H1 (cell line): ENCODE data around the gene KCNQ1. TPM values are rescaled to one million over a fixed set of nuclear protein-coding genes. Genes with fewer than 3 reads are reported as not detected.

Experiments
- ASH2L ChIP-seq: fragments of 200-600, 300-600 bp; sonication (generic); IDR thresholded peaks from one replicate; pipeline ENCODE4 v1.7.1; 2017; ENCODE audit warnings: low read length
- CHD2 ChIP-seq: IDR thresholded peaks from 2 replicates; pipeline ENCODE4 v1.6.1; 2012; ENCODE audit warnings: low read length, improper control_type of control experiment
- CHD7 ChIP-seq: fragments of 300-600 bp; sonication (generic); IDR thresholded peaks from 2 replicates; pipeline ENCODE4 v1.7.1; 2012; ENCODE audit warnings: low read length, moderate library complexity, mild to moderate bottlenecking, inconsistent platforms; ENCODE audit not compliant: insufficient replicate concordance
- CTCF ChIP-seq, 3 experiments: IDR thresholded peaks; 1 replicate in 2 of 3; 2 replicates in 1 of 3; pipeline versions ENCODE4 v1.5.1 to v1.6.1; 2011; ENCODE audit warnings: low read length in 3 of 3, mild to moderate bottlenecking in 3 of 3, inconsistent platforms in 2 of 3, low read depth in 1 of 3, moderate library complexity in 1 of 3; ENCODE audit not compliant: insufficient read depth in 1 of 3; ENCODE audit errors: control extremely low read depth in 1 of 3
- EP300 ChIP-seq, 2 experiments: IDR thresholded peaks; 1 replicate in 1 of 2; 2 replicates in 1 of 2; pipeline ENCODE4 v1.6.1; 2011 to 2012; ENCODE audit warnings: low read depth in 2 of 2, low read length in 2 of 2, mild to moderate bottlenecking in 2 of 2, borderline replicate concordance in 1 of 2, inconsistent platforms in 1 of 2, moderate library complexity in 1 of 2
- GTF2F1 ChIP-seq: IDR thresholded peaks from 2 replicates; pipeline ENCODE4 v1.6.1; 2012; ENCODE audit warnings: low read depth, low read length, improper control_type of control experiment, borderline replicate concordance
- HDAC6 ChIP-seq: IDR thresholded peaks from one replicate; pipeline ENCODE4 v1.7.1; 2012; ENCODE audit warnings: low read depth, mild to moderate bottlenecking, inconsistent platforms, low read length, moderate library complexity
- POLR2AphosphoS5 ChIP-seq: IDR thresholded peaks from 2 replicates; pipeline ENCODE4 v1.6.1; 2011; ENCODE audit warnings: low read depth, low read length
- SP2 ChIP-seq: IDR thresholded peaks from 2 replicates; pipeline ENCODE4 v1.6.1; 2012; ENCODE audit warnings: mild to moderate bottlenecking, low read length, inconsistent platforms
- polyA plus RNA-seq, 7 experiments: library from polyadenylated mRNA; depleted of rRNA in 3 of 7; stranded (reverse) in 5 of 7; unstranded in 2 of 7; fragments of >200 nt in 5 of 7; fragments of 200-250 nt in 2 of 7; gene quantifications; 1 replicate in 5 of 7; 2 replicates in 1 of 7; 4 replicates in 1 of 7; pipeline versions ENCODE4 v1.2.1 to v1.2.3, GENCODE V29; 2011 to 2013; ENCODE audit warnings: missing spikeins in 2 of 7, mixed read lengths in 2 of 7
- total RNA-seq: library from RNA; stranded (reverse); fragmentation: NEBNext Ultra II Directional; extraction: Animal tissue kit (Norgen Biotek cat#: 25700); gene quantifications from 2 replicates; pipeline ENCODE4 v1.2.1, GENCODE V29; 2021

KCNQ1 gene
- total and polyA plus RNA-seq, 2 of the 8 experiments (the other 6 are each of a cell fraction or from before 2014, with no cell fraction given) = 1.9 to 2.0 TPM

GRCh38 chr11:2428322-2428795 is 16.4 kb upstream of the KCNQ1 start (continued):
- TF ChIP-seq CTCF (IDR thresholded peaks at IDR 0.05; ENCODE audit: control extremely low read depth in 1 of 3, insufficient read depth in 1 of 3, low read depth in 1 of 3, low read length in 3 of 3) (peak in 2 of 3 experiments; percentile 94 to 97; a peak in 3 of 4 replicates), CHD2 (no peak), GTF2F1 (no peak), ASH2L (no peak), CHD7 (no peak), SP2 (no peak), POLR2AphosphoS5 (no peak), EP300 (IDR thresholded peaks at IDR 0.05; ENCODE audit: borderline replicate concordance in 1 of 2, low read depth in 2 of 2, low read length in 2 of 2) (no peak), HDAC6 (no peak)
